T-helper 2 cell (primary cell): ENCODE data around the gene NBPF15.
"Not testable (repeated sequence)": the region's sequence is repeated elsewhere in the genome, so short reads cannot be mapped to it uniquely, and the experiment has no call there.

Experiments
- DNase-seq, 5 experiments: peaks; one replicate each; pipeline versions ENCODE4 v3.0.0 to v3.0.0-alpha.2; 2012 to 2022
- total RNA-seq, 2 donors: gene quantifications; one replicate each; lab custom pipeline; 2026; lab: John Stamatoyannopoulos, UW

Gene NBPF15, protein sequence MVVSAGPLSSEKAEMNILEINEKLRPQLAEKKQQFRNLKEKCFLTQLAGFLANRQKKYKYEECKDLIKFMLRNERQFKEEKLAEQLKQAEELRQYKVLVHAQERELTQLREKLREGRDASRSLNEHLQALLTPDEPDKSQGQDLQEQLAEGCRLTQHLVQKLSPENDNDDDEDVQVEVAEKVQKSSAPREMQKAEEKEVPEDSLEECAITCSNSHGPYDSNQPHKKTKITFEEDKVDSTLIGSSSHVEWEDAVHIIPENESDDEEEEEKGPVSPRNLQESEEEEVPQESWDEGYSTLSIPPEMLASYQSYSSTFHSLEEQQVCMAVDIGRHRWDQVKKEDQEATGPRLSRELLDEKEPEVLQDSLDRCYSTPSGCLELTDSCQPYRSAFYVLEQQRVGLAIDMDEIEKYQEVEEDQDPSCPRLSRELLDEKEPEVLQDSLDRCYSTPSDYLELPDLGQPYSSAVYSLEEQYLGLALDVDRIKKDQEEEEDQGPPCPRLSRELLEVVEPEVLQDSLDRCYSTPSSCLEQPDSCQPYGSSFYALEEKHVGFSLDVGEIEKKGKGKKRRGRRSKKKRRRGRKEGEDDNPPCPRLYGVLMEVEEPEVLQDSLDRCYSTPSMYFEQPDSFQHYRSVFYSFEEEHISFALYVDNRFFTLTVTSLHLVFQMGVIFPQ
- total RNA-seq, result 89.8 to 132 reads per million in 2 donors

GRCh38 chr1:144461136-144461759, at the start of gene NBPF15:
Gene NBPF15, minus strand, starts transcription at chr1:144461669. Its CDS starts 21,666 bp downstream, at chr1:144440003.
- peak; percentile 52 to 77 (median 68) for DNase-seq

GRCh38 chr1:144496429-144496828, 35.0 kb upstream of the NBPF15 start:
- DNase-seq, result not testable (repeated sequence)

DNA sequence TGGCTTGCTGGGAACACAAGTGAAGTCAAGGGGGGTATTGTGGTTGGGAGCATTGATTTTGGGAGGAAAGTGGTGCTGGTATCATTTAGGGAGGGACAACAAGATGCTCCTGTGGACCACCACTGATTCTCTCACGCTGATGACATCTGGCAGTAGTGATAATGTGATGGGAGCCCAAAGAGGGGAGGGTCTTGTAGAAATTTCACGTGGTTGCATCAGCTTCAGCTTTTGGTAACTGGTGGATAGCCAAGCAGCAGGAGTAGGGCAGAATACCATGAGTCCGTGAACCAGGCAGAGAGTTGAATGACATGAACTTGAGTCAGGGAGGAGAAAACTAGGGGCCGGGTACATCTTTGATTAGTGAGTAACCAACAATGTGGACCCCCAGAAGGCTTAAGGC, 32.7 kb upstream of the NBPF15 start:
- DNase-seq, result not testable (repeated sequence)

DNA sequence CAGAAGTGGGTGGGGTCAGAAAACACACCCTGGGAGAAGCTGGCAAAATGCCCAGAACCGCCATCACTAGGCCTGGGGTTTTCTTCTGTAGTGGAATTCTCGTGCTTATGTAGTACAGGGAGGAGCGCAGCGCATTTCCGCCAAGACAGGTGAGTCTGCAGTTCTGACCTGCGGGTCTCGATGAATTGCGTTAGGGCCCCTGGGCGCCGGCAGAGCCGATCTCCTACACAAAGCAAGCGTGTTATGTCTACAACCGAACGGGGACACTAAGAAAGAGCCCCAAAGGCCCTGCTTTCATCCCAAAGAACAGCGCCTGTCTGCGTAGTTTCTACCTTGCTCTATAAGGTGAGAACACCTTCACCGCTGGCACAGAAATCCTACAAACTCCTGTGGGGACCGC, 28.9 kb upstream of the NBPF15 start:
- peak in 2 of 5 experiments; percentile 2 for DNase-seq

GRCh38 chr1:144487002-144487401, 25.5 kb upstream of the NBPF15 start:
- DNase-seq, result not testable (repeated sequence)

- not testable (repeated sequence) for DNase-seq
These were observed 23.9 kb upstream of the NBPF15 start for GRCh38 chr1:144485048-144485993.

- DNase-seq, result not testable (repeated sequence)
These were observed 12.4 kb upstream of the NBPF15 start for GRCh38 chr1:144473897-144474296.

DNA sequence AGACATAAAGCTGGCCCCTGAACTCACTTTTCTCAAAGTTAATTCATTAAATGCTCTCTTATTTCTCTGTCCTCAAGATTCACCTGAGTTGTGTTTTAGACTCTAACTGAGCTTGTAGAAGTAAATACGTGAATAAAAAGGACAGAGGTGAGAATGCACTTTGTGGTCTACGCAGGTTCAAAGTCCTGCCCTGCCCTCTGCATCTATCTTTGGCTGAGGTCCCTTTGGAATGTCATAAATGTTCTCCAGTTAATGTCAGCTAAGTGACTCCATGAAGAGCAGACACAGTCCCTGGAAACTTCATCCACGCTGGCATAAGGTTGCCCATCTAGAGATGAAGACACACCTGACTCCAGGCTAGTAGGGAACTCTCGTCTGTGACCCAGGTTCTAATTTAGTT, 10.0 kb upstream of the NBPF15 start:
- DNase-seq, result not testable (repeated sequence)

GRCh38 chr1:144461778-144462177, 309 bp upstream of the NBPF15 start:
- not testable (repeated sequence) for DNase-seq

DNA sequence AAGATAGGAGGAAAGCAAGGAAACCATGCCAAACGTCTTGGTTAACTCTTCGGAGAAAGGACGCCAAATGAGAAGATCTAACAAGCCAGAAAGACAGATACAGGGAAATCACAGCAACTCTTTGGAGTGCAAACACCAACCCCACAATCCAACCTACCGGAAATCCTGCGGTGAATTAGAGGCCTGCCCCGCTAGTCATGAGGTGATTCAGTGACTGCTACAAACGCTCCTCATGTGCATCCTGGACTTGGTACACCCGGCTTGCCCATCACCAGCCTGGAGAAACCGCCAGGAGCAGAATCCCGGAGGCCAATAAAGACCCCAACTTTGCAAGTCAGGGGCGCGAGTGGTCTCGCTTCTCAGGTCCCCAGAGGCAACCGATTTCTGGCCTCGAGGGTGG, 783 bp downstream of the NBPF15 start:
- peak in 2 of 5 experiments; percentile 10 to 33 for DNase-seq

GRCh38 chr1:144442402-144442801, 19.1 kb downstream of the NBPF15 start:
- not testable (repeated sequence) for DNase-seq

DNA sequence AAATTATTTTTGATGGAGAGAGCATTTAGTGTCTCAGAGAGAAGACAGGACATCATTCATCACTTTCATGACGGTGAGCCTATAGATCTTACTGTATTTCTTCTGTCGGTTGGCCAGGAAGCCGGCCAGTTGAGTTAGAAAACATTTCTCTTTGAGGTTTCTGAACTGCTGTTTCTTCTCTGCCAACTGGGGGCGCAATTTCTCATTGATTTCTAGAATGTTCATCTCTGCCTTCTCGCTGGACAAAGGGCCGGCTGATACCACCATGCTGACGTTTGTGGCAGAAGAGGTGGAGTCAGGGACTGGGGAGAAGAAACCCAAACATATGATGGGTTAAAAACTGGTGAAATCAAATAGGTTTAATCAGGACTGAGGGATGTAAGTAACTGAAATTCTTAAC, 21.7 kb downstream of the NBPF15 start:
- not testable (repeated sequence) for DNase-seq

GRCh38 chr1:144418891-144419694, 42.4 kb downstream of the NBPF15 start:
- DNase-seq, result peak; percentile 13 to 60 (median 53)

GRCh38 chr1:144413404-144414118, 47.9 kb downstream of the NBPF15 start:
- peak in 1 of 5 experiments; percentile 10 for DNase-seq

DNA sequence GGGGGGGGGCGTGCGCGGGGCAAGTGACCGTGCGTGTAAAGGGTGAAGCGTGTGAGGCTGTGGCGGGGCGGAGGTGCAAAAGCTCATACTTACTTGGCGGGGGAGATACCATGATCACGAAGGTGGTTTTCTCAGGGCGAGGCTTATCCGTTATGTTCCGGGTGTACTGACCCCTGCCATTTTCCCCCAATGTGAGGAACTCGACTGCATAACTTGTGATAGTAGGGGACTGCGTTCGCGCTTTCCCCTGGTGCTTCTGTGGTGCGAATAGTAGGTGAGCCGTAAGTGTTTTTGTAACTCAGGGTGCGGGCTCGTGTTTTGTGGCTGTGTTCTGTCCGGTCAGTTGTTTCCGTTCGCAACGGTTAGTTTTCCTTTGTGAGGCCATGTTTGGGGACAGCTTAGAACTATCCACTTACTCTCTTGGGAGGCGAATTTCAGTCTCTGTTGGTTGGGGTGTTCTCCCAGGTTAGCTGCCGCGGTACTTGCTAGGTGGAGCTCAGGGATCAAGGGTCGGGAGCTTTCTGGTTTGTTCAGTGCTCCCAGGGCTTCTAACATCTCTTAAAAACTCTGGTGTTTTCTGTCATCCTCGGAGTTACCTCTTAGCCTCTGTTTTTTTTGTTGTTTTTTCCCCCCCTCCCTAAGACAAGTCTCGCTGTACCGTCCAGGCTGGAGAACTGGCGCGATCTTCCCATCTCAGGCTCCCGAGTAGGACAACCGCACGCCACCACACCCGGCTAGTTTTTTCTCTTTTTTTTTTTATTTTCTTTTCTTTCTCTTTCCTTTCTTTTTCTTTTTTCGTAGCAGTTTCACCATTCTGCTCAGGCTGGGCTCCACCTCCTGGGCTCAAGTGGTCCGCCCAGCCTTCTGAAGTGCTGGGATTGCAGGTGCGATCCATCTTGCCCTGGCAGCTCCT, 48.7 kb downstream of the NBPF15 start:
- DNase-seq, result peak; percentile 35 to 99 (median 85)

DNA sequence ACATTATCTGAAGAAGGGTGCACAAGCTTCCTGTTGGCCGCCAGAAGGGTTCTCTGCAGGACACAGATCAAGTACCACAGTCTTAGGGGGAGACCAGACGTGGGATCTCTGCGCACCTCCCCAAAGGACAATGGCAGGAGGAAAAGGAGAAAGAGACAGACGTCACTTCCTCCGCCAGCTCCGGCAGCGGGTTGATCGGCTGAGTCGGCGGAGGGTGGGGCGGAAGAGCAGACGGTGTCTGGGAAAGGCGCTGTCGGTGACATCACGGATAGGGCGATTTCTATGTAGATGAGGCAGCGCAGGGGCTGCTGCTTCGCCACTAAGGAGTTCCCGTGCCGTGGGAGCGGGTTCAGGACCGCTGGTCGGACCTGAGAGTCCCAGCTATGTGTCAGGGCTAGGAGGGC, 49.4 kb downstream of the NBPF15 start:
- DNase-seq, result peak; percentile 45 to 94 (median 74)

DNA sequence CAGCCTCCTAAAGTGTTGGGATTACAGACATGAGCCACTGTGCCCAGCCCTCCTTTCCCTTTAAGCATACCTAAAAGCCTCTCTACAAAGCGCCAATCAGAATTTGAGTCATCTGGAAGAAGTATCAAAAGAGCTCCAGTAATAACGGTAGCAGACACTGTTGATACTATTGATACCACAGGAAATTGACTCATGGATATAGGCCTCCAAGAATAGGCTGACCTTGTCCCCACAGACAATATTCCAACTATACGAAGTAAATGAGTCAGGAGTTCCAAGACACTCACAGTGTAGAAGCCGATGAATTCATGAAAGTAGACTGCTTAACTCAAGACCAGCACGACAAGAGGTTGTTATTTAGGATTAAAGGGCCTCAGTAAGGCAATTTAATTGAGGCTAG, 58.7 kb downstream of the NBPF15 start:
- DNase-seq, result not testable (repeated sequence)

DNA sequence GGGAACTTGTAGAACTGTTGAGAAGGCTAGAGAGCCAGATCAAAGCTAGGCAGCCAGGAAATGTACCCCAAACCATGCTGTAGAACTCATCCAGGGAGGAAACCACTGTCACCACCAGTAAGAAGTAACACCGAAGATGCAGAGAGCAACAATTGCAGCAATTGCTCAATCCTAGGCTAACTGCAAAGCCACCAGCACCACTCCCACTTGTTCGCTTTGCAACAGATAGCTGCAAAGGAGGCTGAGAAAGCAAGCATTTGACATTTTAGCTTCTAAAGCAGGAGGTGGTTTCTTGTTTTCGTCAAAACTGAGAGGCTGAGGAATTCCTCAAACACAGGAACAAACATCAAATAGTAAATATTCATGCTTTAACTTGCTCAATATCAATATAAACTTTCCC, 89.8 kb downstream of the NBPF15 start:
- not testable (repeated sequence) for DNase-seq
